ENCODE data around the gene LRRC34.

- TF ChIP-seq, protein P1, sequence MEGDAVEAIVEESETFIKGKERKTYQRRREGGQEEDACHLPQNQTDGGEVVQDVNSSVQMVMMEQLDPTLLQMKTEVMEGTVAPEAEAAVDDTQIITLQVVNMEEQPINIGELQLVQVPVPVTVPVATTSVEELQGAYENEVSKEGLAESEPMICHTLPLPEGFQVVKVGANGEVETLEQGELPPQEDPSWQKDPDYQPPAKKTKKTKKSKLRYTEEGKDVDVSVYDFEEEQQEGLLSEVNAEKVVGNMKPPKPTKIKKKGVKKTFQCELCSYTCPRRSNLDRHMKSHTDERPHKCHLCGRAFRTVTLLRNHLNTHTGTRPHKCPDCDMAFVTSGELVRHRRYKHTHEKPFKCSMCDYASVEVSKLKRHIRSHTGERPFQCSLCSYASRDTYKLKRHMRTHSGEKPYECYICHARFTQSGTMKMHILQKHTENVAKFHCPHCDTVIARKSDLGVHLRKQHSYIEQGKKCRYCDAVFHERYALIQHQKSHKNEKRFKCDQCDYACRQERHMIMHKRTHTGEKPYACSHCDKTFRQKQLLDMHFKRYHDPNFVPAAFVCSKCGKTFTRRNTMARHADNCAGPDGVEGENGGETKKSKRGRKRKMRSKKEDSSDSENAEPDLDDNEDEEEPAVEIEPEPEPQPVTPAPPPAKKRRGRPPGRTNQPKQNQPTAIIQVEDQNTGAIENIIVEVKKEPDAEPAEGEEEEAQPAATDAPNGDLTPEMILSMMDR (IDR thresholded peaks at IDR 0.05; ENCODE audit: control extremely low read depth in 1 of 3, insufficient read depth in 1 of 3, low read depth in 1 of 3, low read length in 3 of 3), result no peak
- no peak for TF ChIP-seq EGR1 (IDR thresholded peaks at IDR 0.05; ENCODE audit: borderline replicate concordance, low read depth, low read length)
- no peak for TF ChIP-seq CBX5 (IDR thresholded peaks at IDR 0.05; ENCODE audit: low read depth, low read length)
- no peak for TF ChIP-seq POLR2A (IDR thresholded peaks at IDR 0.05; ENCODE audit: control extremely low read depth in 1 of 2, low read depth in 2 of 2, low read length in 2 of 2)
- no peak for TF ChIP-seq BRCA1 (IDR thresholded peaks at IDR 0.05; ENCODE audit: low read depth, low read length)
- no peak for TF ChIP-seq EZH2 (IDR thresholded peaks at IDR 0.05; ENCODE audit: low read depth, low read length, severe bottlenecking)
- TF ChIP-seq, protein P2, sequence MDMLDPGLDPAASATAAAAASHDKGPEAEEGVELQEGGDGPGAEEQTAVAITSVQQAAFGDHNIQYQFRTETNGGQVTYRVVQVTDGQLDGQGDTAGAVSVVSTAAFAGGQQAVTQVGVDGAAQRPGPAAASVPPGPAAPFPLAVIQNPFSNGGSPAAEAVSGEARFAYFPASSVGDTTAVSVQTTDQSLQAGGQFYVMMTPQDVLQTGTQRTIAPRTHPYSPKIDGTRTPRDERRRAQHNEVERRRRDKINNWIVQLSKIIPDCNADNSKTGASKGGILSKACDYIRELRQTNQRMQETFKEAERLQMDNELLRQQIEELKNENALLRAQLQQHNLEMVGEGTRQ (IDR thresholded peaks at IDR 0.05; ENCODE audit: low read length), result no peak
Observed at GRCh38 chr3:169760479-169760878, 52.2 kb downstream of the LRRC34 start.

Measured in H1 (cell line).